ENCODE data around the gene MAD1L1.

DNA sequence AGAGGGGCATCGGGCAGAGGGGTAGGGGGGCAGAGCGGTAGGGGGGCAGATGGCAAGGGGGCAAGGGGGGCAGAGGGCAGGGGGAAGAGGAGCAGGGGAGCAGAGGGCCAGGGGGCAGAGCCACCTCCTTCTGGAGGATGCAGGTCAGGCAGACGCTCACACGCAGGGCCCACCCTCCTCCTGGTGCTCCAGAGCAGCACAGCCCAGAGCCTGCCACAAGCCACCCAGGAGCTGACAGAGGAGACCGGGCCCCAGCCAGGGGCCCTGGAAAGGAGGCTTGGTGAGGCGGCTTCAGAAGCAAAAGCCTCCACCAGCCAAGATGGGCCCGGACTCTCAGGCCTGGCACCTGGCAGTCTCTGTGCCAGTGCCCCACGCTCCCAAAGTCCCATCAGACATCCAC is 13.1 kb downstream of the MAD1L1 start:
- TF ChIP-seq, protein P1, sequence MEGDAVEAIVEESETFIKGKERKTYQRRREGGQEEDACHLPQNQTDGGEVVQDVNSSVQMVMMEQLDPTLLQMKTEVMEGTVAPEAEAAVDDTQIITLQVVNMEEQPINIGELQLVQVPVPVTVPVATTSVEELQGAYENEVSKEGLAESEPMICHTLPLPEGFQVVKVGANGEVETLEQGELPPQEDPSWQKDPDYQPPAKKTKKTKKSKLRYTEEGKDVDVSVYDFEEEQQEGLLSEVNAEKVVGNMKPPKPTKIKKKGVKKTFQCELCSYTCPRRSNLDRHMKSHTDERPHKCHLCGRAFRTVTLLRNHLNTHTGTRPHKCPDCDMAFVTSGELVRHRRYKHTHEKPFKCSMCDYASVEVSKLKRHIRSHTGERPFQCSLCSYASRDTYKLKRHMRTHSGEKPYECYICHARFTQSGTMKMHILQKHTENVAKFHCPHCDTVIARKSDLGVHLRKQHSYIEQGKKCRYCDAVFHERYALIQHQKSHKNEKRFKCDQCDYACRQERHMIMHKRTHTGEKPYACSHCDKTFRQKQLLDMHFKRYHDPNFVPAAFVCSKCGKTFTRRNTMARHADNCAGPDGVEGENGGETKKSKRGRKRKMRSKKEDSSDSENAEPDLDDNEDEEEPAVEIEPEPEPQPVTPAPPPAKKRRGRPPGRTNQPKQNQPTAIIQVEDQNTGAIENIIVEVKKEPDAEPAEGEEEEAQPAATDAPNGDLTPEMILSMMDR (IDR thresholded peaks at IDR 0.05) = no peak
- TF ChIP-seq POLR2AphosphoS5 (IDR thresholded peaks at IDR 0.05) (no peak), POLR2A (IDR thresholded peaks at IDR 0.05) (no peak), EP300 (IDR thresholded peaks at IDR 0.05) (no peak)
